Measurements from ENCODE around the gene PRPS2. TPM values are rescaled to one million over a fixed set of nuclear protein-coding genes. Genes with fewer than 3 reads are reported as not detected.

The PRPS2 gene
- total and polyA plus RNA-seq, 2 donors (not counting 3 experiments of a cell fraction or from before 2014, with no cell fraction given) = 15.9 to 36.7 TPM

DNA sequence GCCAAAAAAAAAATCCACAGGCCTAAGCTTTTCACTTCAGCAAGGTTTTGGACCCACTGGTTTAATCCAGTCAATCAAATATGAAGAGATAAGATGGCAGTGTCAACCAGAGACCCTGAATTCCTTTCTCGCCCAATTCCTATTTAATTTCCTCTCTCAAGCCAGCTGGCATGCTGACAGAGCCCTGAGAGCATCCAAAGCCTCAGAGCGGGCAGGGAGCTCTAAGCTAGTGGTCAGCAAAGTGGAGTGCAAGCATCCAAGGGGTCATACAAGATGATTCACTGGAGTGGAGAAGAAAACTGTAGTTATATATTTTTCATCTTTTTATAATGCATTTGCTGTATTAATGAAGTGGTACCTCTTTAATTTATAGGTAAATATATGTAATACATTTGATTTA is 37.8 kb upstream of the PRPS2 start:
- no peak overlapping the region for H3K27ac ChIP-seq (ENCODE audit: insufficient read depth, low read depth, low read length)
- BruUV-seq (replicated peaks) = no TSS peak
- TF ChIP-seq, protein P1, sequence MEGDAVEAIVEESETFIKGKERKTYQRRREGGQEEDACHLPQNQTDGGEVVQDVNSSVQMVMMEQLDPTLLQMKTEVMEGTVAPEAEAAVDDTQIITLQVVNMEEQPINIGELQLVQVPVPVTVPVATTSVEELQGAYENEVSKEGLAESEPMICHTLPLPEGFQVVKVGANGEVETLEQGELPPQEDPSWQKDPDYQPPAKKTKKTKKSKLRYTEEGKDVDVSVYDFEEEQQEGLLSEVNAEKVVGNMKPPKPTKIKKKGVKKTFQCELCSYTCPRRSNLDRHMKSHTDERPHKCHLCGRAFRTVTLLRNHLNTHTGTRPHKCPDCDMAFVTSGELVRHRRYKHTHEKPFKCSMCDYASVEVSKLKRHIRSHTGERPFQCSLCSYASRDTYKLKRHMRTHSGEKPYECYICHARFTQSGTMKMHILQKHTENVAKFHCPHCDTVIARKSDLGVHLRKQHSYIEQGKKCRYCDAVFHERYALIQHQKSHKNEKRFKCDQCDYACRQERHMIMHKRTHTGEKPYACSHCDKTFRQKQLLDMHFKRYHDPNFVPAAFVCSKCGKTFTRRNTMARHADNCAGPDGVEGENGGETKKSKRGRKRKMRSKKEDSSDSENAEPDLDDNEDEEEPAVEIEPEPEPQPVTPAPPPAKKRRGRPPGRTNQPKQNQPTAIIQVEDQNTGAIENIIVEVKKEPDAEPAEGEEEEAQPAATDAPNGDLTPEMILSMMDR (IDR thresholded peaks at IDR 0.05; ENCODE audit: extremely low read depth in 1 of 2, insufficient read depth in 1 of 2, low read depth in 1 of 2, low read length in 2 of 2) = no peak
- no peak for TF ChIP-seq POLR2A (IDR thresholded peaks at IDR 0.05; ENCODE audit: low read depth, low read length)
- dilution Hi-C loops (cut with MboI; ENCODE audit: extremely low pct_ligation_motif_present, low sequenced_read_pairs) (no loop called here), intact Hi-C loops (cut with micrococcal nuclease) (no loop called here)
- H3K4me2 ChIP-seq (ENCODE audit: insufficient read depth, low read length) = no peak overlapping the region
- H3K36me3 ChIP-seq (ENCODE audit: control insufficient read depth in 2 of 2, extremely low read depth in 1 of 2, insufficient read depth in 2 of 2, low read length in 2 of 2) = no peaks in the 10 kb centered on the region
- H3K9ac ChIP-seq (replicated peaks; ENCODE audit: extremely low read depth, insufficient read depth, low read length) = no peak overlapping the region
- H3K9me1 ChIP-seq (replicated peaks; ENCODE audit: control insufficient read depth, extremely low read depth, insufficient read depth, low read length) = no peaks in the 10 kb centered on the region
- H4K20me1 ChIP-seq (replicated peaks; ENCODE audit: control insufficient read depth, extremely low read depth, insufficient read depth, low read length) = no peaks in the 10 kb centered on the region
- FAIRE-seq = no peak
- no peaks in the 10 kb centered on the region for H3K79me2 ChIP-seq (ENCODE audit: control insufficient read depth, insufficient read depth, low read length)
- H2AFZ ChIP-seq (ENCODE audit: low read depth, low read length) = no peak overlapping the region
- ChIA-PET CTCF (interaction anchor here (1.1 to 1.2 kb wide), 2 partner anchors 18 to 25 kb away, joined by 3 read pairs; no protein-coding TSS in a partner anchor), POLR2A (no interaction called here)
- no peak overlapping the region for H3K4me3 ChIP-seq (replicated peaks in 1 of 3; ENCODE audit: insufficient read depth in 1 of 3, low read depth in 1 of 3, low read length in 3 of 3)
- no peak for DNase-seq (ENCODE audit: low read depth, low spot score)
- H3K9me3 ChIP-seq (replicated peaks; ENCODE audit: control insufficient read depth, insufficient read depth, low read length) = no peaks in the 10 kb centered on the region
- no peaks in the 10 kb centered on the region for H3K4me1 ChIP-seq (ENCODE audit: control insufficient read depth, extremely low read depth, insufficient read depth, low read length)
- no peaks in the 10 kb centered on the region for H3K27me3 ChIP-seq (ENCODE audit: control insufficient read depth in 2 of 2, insufficient read depth in 2 of 2, low read length in 2 of 2)

DNA sequence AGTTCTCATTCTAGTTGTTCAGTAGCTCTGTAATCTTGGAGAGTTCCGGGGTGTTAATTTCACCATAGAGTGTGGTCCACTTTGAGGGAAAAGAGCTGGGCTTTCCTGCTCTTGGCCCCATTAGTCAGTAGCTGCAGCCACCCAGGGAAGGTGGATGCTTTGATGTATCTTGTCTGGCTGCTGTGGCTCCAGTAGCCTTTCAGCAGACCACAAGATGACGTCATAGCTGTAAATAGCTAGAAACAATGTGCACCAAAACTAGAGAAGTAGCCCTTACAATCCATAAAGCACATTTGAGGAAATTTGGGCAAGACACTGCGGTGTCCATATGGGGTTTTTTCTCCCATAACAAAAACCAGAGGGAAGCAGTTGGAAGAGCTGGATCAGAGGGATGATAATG is 32.9 kb upstream of the PRPS2 start:
- TF ChIP-seq JUN (IDR thresholded peaks at IDR 0.05; ENCODE audit: borderline replicate concordance, insufficient read depth, insufficient read length, low read depth) = no peak
- TF ChIP-seq, protein P1 (IDR thresholded peaks at IDR 0.05; ENCODE audit: extremely low read depth in 1 of 2, insufficient read depth in 1 of 2, low read depth in 1 of 2, low read length in 2 of 2) = no peak
- H3K27ac ChIP-seq (ENCODE audit: insufficient read depth, low read depth, low read length) = no peak overlapping the region
- H3K9me1 ChIP-seq (replicated peaks; ENCODE audit: control insufficient read depth, extremely low read depth, insufficient read depth, low read length) = no peaks in the 10 kb centered on the region
- H3K79me2 ChIP-seq (ENCODE audit: control insufficient read depth, insufficient read depth, low read length) = no peaks in the 10 kb centered on the region
- no peak overlapping the region for H3K4me3 ChIP-seq (replicated peaks in 1 of 3; ENCODE audit: insufficient read depth in 1 of 3, low read depth in 1 of 3, low read length in 3 of 3)
- H4K20me1 ChIP-seq (replicated peaks; ENCODE audit: control insufficient read depth, extremely low read depth, insufficient read depth, low read length) = no peaks in the 10 kb centered on the region
- no peak overlapping the region for H2AFZ ChIP-seq (ENCODE audit: low read depth, low read length)
- H3K4me1 ChIP-seq (ENCODE audit: control insufficient read depth, extremely low read depth, insufficient read depth, low read length) = no peaks in the 10 kb centered on the region
- no TSS peak for BruUV-seq (replicated peaks)
- H3K27me3 ChIP-seq (ENCODE audit: control insufficient read depth in 2 of 2, insufficient read depth in 2 of 2, low read length in 2 of 2) = no peaks in the 10 kb centered on the region
- H3K36me3 ChIP-seq (ENCODE audit: control insufficient read depth in 2 of 2, extremely low read depth in 1 of 2, insufficient read depth in 2 of 2, low read length in 2 of 2) = no peaks in the 10 kb centered on the region
- CTCF ChIA-PET = no interaction called here
- no peaks in the 10 kb centered on the region for H3K9me3 ChIP-seq (replicated peaks; ENCODE audit: control insufficient read depth, insufficient read depth, low read length)
- FAIRE-seq (no peak), DNase-seq (ENCODE audit: low read depth, low spot score) (no peak)
- intact Hi-C loops (cut with micrococcal nuclease) = no loop called here
- no peak overlapping the region for H3K4me2 ChIP-seq (ENCODE audit: insufficient read depth, low read length)
- dilution Hi-C loops (cut with MboI; ENCODE audit: extremely low pct_ligation_motif_present, low sequenced_read_pairs) = no loop called here
- H3K9ac ChIP-seq (replicated peaks; ENCODE audit: extremely low read depth, insufficient read depth, low read length) = no peak overlapping the region
- POLR2A ChIA-PET = no interaction called here

Measured in endothelial cell of umbilical vein (primary cell).